Bronchial epithelial cell (primary cell): ENCODE data around the gene ZNRF2. TPM values are rescaled to one million over a fixed set of nuclear protein-coding genes. Genes with fewer than 3 reads are reported as not detected.
A peak's percentile ranks its signal among the peaks of the same experiment; 100 is the strongest.

ENCODE experiments used
- DNase-seq: peaks from one replicate; pipeline ENCODE4 v3.0.0-alpha.2; 2010; ENCODE audit warnings: low read depth
- FAIRE-seq: peaks from 2 replicates; lab custom pipeline; 2011; peaks lifted over from hg19 to GRCh38; lab: Jason Lieb, UNC
- H3K27me3 ChIP-seq: 2 replicates; pipeline ENCODE4 v1.5.1; 2011; ENCODE audit warnings: low read length; ENCODE audit not compliant: control insufficient read depth, insufficient read depth
- H3K36me3 ChIP-seq: 2 replicates; pipeline ENCODE4 v1.5.1; 2011; ENCODE audit warnings: low read length; ENCODE audit not compliant: control insufficient read depth, insufficient read depth
- H3K4me3 ChIP-seq: 2 replicates; pipeline ENCODE4 v1.5.1; 2011; ENCODE audit warnings: mild to moderate bottlenecking, low read depth, low read length, control low read depth
- CTCF ChIP-seq: IDR thresholded peaks from 2 replicates; pipeline ENCODE4 v1.5.1; 2011; ENCODE audit warnings: mild to moderate bottlenecking, moderate library complexity, low read length, control low read depth, inconsistent platforms; ENCODE audit not compliant: insufficient read depth, severe bottlenecking
- total RNA-seq: library from RNA; depleted of rRNA; stranded (reverse); fragments of >200 nt; gene quantifications from 2 replicates; pipeline ENCODE4 v1.2.1, GENCODE V29; 2014

The ZNRF2 gene
- total RNA-seq, 1 donor from 2014 or later: 18.4 TPM

- Histone ChIP-seq H3K27me3 (no peaks in the 10 kb centered on the region), H3K36me3 (no peaks in the 10 kb centered on the region), H3K4me3 (no peak overlapping the region)
- FAIRE-seq (no peak), DNase-seq (peak; percentile 64)
- TF ChIP-seq CTCF: no peak
Measured at GRCh38 chr7:30308389-30308788, 24.0 kb downstream of the ZNRF2 start.

GRCh38 chr7:30309302-30309701 lies 24.9 kb downstream of the ZNRF2 start:
- H3K27me3 ChIP-seq: no peaks in the 10 kb centered on the region
- H3K4me3 ChIP-seq: no peak overlapping the region
- no peaks in the 10 kb centered on the region for H3K36me3 ChIP-seq
- no peak for TF ChIP-seq CTCF
- FAIRE-seq (no peak), DNase-seq (no peak)

- H3K27me3 ChIP-seq: no peaks in the 10 kb centered on the region
- no peaks in the 10 kb centered on the region for H3K36me3 ChIP-seq
- DNase-seq (no peak), FAIRE-seq (no peak)
- TF ChIP-seq CTCF: no peak
- no peak overlapping the region for H3K4me3 ChIP-seq
Measured at GRCh38 chr7:30309842-30310435, 25.5 kb downstream of the ZNRF2 start.

GRCh38 chr7:30310674-30311362 lies 26.4 kb downstream of the ZNRF2 start:
- Histone ChIP-seq H3K36me3 (no peaks in the 10 kb centered on the region), H3K4me3 (no peak overlapping the region), H3K27me3 (no peaks in the 10 kb centered on the region)
- FAIRE-seq (no peak), DNase-seq (peak; percentile 58)
- TF ChIP-seq CTCF: no peak

- no peak for DNase-seq
- Histone ChIP-seq H3K27me3 (no peaks in the 10 kb centered on the region), H3K4me3 (no peak overlapping the region), H3K36me3 (no peaks in the 10 kb centered on the region)
- TF ChIP-seq CTCF: no peak
- FAIRE-seq: no peak
Measured at GRCh38 chr7:30312178-30312577, 27.8 kb downstream of the ZNRF2 start.
